HepG2 (cell line): ENCODE data around the gene PSMD5. TPM values are rescaled to one million over a fixed set of nuclear protein-coding genes. Genes with fewer than 3 reads are reported as not detected.

Experiments used
- BRCA1 ChIP-seq: sonication (generic); formaldehyde crosslinking; IDR thresholded peaks from 2 replicates; pipeline ENCODE4 v1.4.0; 2020; ENCODE audit warnings: missing genetic modification reagents
- CENPT ChIP-seq: sonication (generic); formaldehyde crosslinking; IDR thresholded peaks from 2 replicates; pipeline ENCODE4 v1.8.0; 2022; ENCODE audit warnings: low read depth, mild to moderate bottlenecking, moderate library complexity, missing genetic modification reagents
- CREB1 ChIP-seq, 2 experiments: fragments of 450-650 bp in 1 of 2; IDR thresholded peaks; 2 replicates each; pipeline ENCODE4 v1.6.1; 2016 to 2017; ENCODE audit warnings: control low read depth in 1 of 2, mild to moderate bottlenecking in 1 of 2, missing compliant biosample characterization in 1 of 2, missing genetic modification characterization in 1 of 2
- ETV6 ChIP-seq: sonication (generic); formaldehyde crosslinking; conservative IDR thresholded peaks from 2 replicates; pipeline ENCODE4 v1.4.0; 2020; ENCODE audit warnings: missing genetic modification reagents
- FOXC1 ChIP-seq: sonication (generic); formaldehyde crosslinking; IDR thresholded peaks from 2 replicates; pipeline ENCODE4 v1.8.0; 2022; ENCODE audit warnings: mild to moderate bottlenecking, missing genetic modification reagents, borderline replicate concordance
- HOXD1 ChIP-seq: sonication (generic); formaldehyde crosslinking; IDR thresholded peaks from 2 replicates; pipeline ENCODE4 v1.5.0; 2020; ENCODE audit warnings: missing genetic modification reagents
- KAT8 ChIP-seq: IDR thresholded peaks from 2 replicates; pipeline ENCODE4 v1.6.1; 2016; ENCODE audit warnings: missing genetic modification reagents, missing compliant biosample characterization
- KLF9 ChIP-seq: IDR thresholded peaks from 2 replicates; pipeline ENCODE4 v1.6.1; 2016; ENCODE audit warnings: low read depth
- NR2F1 ChIP-seq, 2 experiments: fragments of 450-650 bp in 1 of 2; formaldehyde crosslinking in 1 of 2; IDR thresholded peaks; 2 replicates each; pipeline versions ENCODE4 v1.5.0 to v1.6.1; 2016 to 2020; ENCODE audit warnings: mild to moderate bottlenecking in 1 of 2, missing compliant biosample characterization in 1 of 2, missing genetic modification reagents in 1 of 2, moderate library complexity in 1 of 2
- NRL ChIP-seq: sonication (generic); formaldehyde crosslinking; IDR thresholded peaks from 2 replicates; pipeline ENCODE4 v1.5.0; 2020; ENCODE audit warnings: missing genetic modification reagents, mild to moderate bottlenecking, moderate library complexity, borderline replicate concordance
- POLR2A ChIP-seq, 2 experiments: IDR thresholded peaks; 2 replicates each; pipeline ENCODE4 v1.6.1; 2011; ENCODE audit warnings: low read depth in 2 of 2, low read length in 2 of 2, mild to moderate bottlenecking in 1 of 2, moderate library complexity in 1 of 2; ENCODE audit not compliant: insufficient read depth in 1 of 2
- SPEN ChIP-seq: sonication (generic); formaldehyde crosslinking; IDR thresholded peaks from 2 replicates; pipeline ENCODE4 v1.5.1; 2020; ENCODE audit warnings: low read depth, mild to moderate bottlenecking, missing genetic modification reagents
- TBL1XR1 ChIP-seq: fragments of 150-350 bp; IDR thresholded peaks from 2 replicates; pipeline ENCODE4 v1.6.1; 2014; ENCODE audit warnings: borderline replicate concordance, low read length; ENCODE audit not compliant: partially characterized antibody
- TCF7 ChIP-seq: sonication (generic); IDR thresholded peaks from 2 replicates; pipeline ENCODE4 v1.6.1; 2016; ENCODE audit warnings: antibody characterized with exemption, low read depth
- TRIM24 ChIP-seq: sonication (generic); formaldehyde crosslinking; IDR thresholded peaks from 2 replicates; pipeline ENCODE4 v1.8.0; 2022; ENCODE audit warnings: mild to moderate bottlenecking, missing genetic modification reagents
- ZFP36L2 ChIP-seq: sonication (generic); formaldehyde crosslinking; IDR thresholded peaks from 2 replicates; pipeline ENCODE4 v1.4.0; 2020; ENCODE audit warnings: missing genetic modification reagents
- ZMYM2 ChIP-seq: sonication (generic); formaldehyde crosslinking; IDR thresholded peaks from 2 replicates; pipeline ENCODE4 v1.8.0; 2022; ENCODE audit warnings: mild to moderate bottlenecking, missing genetic modification reagents
- ZNF24 ChIP-seq: fragments of 450-650 bp; IDR thresholded peaks from 2 replicates; pipeline ENCODE4 v1.6.1; 2017; ENCODE audit warnings: antibody characterized with exemption, mild to moderate bottlenecking
- ZNF430 ChIP-seq: sonication (generic); formaldehyde crosslinking; IDR thresholded peaks from 2 replicates; pipeline ENCODE4 v1.9.0; 2021; ENCODE audit warnings: mild to moderate bottlenecking, missing genetic modification reagents
- ZNF619 ChIP-seq: sonication (generic); formaldehyde crosslinking; IDR thresholded peaks from 2 replicates; pipeline ENCODE4 v1.4.0; 2020; ENCODE audit warnings: mild to moderate bottlenecking, missing genetic modification reagents
- ZNF660 ChIP-seq: sonication (generic); formaldehyde crosslinking; IDR thresholded peaks from 2 replicates; pipeline ENCODE4 v1.5.1; 2020; ENCODE audit warnings: mild to moderate bottlenecking, low read depth, missing genetic modification reagents, borderline replicate concordance
- ZNF747 ChIP-seq: sonication (generic); formaldehyde crosslinking; IDR thresholded peaks from 2 replicates; pipeline ENCODE4 v1.8.1; 2023; ENCODE audit warnings: missing genetic modification reagents, mild to moderate bottlenecking, borderline replicate concordance
- polyA plus RNA-seq, 8 experiments: library from polyadenylated mRNA; depleted of rRNA in 3 of 8; stranded (reverse) in 7 of 8; unstranded in 1 of 8; fragments of >200 nt; fragmentation: Illumina TruSeq in 4 of 8; extraction: Trizol in 4 of 8; gene quantifications; 2 replicates each; pipeline versions ENCODE4 v1.2.1 to v1.2.3, GENCODE V29; 2011 to 2016; ENCODE audit warnings: low read depth in 4 of 8, missing spikeins in 1 of 8, mixed read lengths in 1 of 8; ENCODE audit not compliant: insufficient read depth in 1 of 8
- total RNA-seq, 5 experiments: library from RNA; depleted of rRNA; stranded (reverse); fragments of >200 nt; fragmentation: Illumina TruSeq; extraction: Trizol; gene quantifications; 2 replicates each; pipeline ENCODE4 v1.2.3, GENCODE V29; 2016; ENCODE audit warnings: low read depth in 1 of 5
- TF ChIP-seq, protein P1 (sequence below): sonication (generic); formaldehyde crosslinking; IDR thresholded peaks from 2 replicates; pipeline ENCODE4 v1.5.0; 2020; ENCODE audit warnings: missing genetic modification reagents, mild to moderate bottlenecking, borderline replicate concordance
- TF ChIP-seq, protein P2 (sequence below): sonication (generic); formaldehyde crosslinking; IDR thresholded peaks from 2 replicates; pipeline ENCODE4 v1.5.1; 2020; ENCODE audit warnings: mild to moderate bottlenecking, moderate library complexity, missing genetic modification reagents
- TF ChIP-seq, protein P3 (sequence below): conservative IDR thresholded peaks from 2 replicates; pipeline ENCODE4 v1.6.1; 2018; ENCODE audit warnings: missing genetic modification reagents

The PSMD5 gene
- total and polyA plus RNA-seq, 2 of the 13 experiments (the other 11 are each of a cell fraction or from before 2014, with no cell fraction given), result 12.7 to 18.1 TPM

DNA sequence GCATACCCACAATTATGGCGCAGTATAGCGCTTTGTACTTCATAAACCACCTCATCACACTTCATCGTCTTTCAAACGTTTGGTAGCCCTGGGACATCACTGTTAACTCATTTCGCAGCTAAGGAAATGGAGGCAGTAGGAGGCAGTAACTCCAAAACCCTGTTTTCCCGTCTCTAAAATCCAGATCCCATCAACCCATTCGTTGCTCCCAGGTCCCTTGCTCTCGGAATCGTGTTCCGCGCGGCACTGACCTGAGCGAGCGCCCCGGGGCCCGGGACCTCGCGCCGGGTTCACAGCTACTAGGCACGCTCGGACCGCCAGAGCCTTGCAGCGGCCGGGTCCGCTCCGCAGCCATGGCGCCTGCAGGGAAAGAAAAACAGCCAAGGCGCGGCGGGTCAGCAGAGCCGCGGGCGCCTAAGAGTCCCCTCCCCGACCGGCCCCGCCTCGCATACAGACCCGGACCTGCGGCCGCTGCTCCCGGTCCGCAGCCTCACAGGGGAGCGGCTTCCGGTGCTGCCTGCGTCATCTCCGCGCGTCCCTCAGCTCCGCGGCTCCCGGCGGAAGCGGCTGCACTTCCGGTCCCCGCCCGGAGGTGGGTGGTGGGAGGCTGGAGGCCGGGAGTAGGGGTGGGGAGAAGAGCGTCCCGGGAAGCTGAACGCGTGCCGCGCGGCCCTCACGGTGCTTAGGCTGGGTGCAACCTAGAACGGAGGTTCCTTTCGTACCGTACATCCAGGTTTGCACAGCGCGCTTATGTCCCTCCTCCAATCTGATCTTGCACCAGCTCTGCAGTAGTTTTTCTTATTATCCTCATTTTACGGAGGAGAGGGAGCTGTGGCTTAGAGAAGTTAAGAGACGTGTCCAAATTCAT is 49.6 kb downstream of the PSMD5 start, which contains the start of gene FBXW2 (continued):
- peak; percentile 44; the same call in 1 of the 2 replicates for TF ChIP-seq ZNF619 (CRISPR knock-in tag)
- TF ChIP-seq HOXD1 (CRISPR knock-in tag), result no peak
- TF ChIP-seq BRCA1 (CRISPR knock-in tag), result peak; percentile 92; the same call in 1 of the 2 replicates
- TF ChIP-seq FOXC1 (CRISPR knock-in tag), result no peak
- peak; percentile 37; the same call in 1 of the 2 replicates for TF ChIP-seq ZNF430 (CRISPR knock-in tag)
- TF ChIP-seq CREB1 (IDR thresholded peaks at IDR 0.05), result peak; percentile 93
- peak; percentile 98 for TF ChIP-seq CREB1 (CRISPR knock-in tag; IDR thresholded peaks at IDR 0.05)
- TF ChIP-seq SPEN (CRISPR knock-in tag), result peak; percentile 96
- peak; percentile 95 to 97 for TF ChIP-seq POLR2A (IDR thresholded peaks at IDR 0.05; ENCODE audit: insufficient read depth in 1 of 2, low read depth in 2 of 2, low read length in 2 of 2)
- TF ChIP-seq, protein P1, sequence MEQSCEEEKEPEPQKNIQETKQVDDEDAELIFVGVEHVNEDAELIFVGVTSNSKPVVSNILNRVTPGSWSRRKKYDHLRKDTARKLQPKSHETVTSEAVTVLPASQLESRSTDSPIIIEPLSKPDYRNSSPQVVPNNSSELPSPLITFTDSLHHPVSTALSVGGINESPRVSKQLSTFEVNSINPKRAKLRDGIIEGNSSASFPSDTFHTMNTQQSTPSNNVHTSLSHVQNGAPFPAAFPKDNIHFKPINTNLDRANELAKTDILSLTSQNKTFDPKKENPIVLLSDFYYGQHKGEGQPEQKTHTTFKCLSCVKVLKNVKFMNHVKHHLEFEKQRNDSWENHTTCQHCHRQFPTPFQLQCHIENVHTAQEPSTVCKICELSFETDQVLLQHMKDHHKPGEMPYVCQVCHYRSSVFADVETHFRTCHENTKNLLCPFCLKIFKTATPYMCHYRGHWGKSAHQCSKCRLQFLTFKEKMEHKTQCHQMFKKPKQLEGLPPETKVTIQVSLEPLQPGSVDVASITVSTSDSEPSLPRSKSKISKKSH (CRISPR knock-in tag), result peak; percentile 92; the same call in 1 of the 2 replicates
- no peak for TF ChIP-seq ZNF24
- 0 out of 2 replicates have a peak, but pooled peaks have one; percentile 8 for TF ChIP-seq ZFP36L2 (CRISPR knock-in tag)
- TF ChIP-seq KAT8 (CRISPR knock-in tag), result peak; percentile 100
- TF ChIP-seq TRIM24 (CRISPR knock-in tag), result no peak
- no peak for TF ChIP-seq CENPT
- TF ChIP-seq ZNF660 (CRISPR knock-in tag), result no peak
- peak; percentile 96; the same call in 1 of the 2 replicates for TF ChIP-seq NRL (CRISPR knock-in tag)
- TF ChIP-seq ZNF747, result peak; percentile 96
- TF ChIP-seq TBL1XR1, result peak; percentile 35
- TF ChIP-seq, protein P2, sequence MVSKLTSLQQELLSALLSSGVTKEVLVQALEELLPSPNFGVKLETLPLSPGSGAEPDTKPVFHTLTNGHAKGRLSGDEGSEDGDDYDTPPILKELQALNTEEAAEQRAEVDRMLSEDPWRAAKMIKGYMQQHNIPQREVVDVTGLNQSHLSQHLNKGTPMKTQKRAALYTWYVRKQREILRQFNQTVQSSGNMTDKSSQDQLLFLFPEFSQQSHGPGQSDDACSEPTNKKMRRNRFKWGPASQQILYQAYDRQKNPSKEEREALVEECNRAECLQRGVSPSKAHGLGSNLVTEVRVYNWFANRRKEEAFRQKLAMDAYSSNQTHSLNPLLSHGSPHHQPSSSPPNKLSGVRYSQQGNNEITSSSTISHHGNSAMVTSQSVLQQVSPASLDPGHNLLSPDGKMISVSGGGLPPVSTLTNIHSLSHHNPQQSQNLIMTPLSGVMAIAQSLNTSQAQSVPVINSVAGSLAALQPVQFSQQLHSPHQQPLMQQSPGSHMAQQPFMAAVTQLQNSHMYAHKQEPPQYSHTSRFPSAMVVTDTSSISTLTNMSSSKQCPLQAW (CRISPR knock-in tag), result peak; percentile 87
- no peak for TF ChIP-seq NR2F1 (CRISPR knock-in tag; IDR thresholded peaks at IDR 0.05)
- peak; percentile 71; the same call in 1 of the 2 replicates for TF ChIP-seq ETV6 (CRISPR knock-in tag)
- TF ChIP-seq TCF7, result no peak
- TF ChIP-seq KLF9, result 0 out of 2 replicates have a peak, but pooled peaks have one; percentile 28
- TF ChIP-seq ZMYM2 (CRISPR knock-in tag), result no peak; the same call in 1 of the 2 replicates
- TF ChIP-seq, protein P3, sequence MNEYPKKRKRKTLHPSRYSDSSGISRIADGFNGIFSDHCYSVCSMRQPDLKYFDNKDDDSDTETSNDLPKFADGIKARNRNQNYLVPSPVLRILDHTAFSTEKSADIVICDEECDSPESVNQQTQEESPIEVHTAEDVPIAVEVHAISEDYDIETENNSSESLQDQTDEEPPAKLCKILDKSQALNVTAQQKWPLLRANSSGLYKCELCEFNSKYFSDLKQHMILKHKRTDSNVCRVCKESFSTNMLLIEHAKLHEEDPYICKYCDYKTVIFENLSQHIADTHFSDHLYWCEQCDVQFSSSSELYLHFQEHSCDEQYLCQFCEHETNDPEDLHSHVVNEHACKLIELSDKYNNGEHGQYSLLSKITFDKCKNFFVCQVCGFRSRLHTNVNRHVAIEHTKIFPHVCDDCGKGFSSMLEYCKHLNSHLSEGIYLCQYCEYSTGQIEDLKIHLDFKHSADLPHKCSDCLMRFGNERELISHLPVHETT (CRISPR knock-in tag), result peak; percentile 99
